ENCODE measurements around the gene F8A3.
"Not testable (repeated sequence)": the region's sequence is repeated elsewhere in the genome, so short reads cannot be mapped to it uniquely, and the experiment has no call there.

F8A3 gene

DNA sequence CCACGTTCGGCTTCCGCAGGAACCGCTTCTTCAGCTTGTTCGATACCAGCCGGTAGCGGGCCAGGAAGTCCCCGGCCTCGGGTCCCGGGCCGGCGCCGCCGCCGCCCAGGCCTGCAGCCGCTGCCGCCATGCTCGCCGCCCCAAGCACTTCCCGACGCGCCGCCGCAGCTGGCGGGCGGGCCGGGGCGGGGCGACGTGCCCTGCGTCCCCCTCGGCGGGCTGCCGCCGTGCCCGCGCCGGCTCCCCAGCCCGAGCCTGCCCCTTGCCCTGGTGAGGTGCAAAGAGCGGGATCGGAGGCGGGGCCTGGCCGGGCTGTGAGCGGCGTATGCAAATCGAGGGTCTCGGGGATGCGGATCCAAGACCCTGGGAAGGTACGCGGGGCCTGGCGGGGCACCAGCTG lies at the start of gene F8A3:
F8A3 (minus strand) TSS at position 150 of the 400 bp plus-strand sequence; CDS start at position 130, 20 bp downstream.
- not testable (repeated sequence) for DNase-seq

- DNase-seq: no peak
Measured at GRCh38 chrX:155505296-155505695, 46.9 kb upstream of the F8A3 start.

DNA sequence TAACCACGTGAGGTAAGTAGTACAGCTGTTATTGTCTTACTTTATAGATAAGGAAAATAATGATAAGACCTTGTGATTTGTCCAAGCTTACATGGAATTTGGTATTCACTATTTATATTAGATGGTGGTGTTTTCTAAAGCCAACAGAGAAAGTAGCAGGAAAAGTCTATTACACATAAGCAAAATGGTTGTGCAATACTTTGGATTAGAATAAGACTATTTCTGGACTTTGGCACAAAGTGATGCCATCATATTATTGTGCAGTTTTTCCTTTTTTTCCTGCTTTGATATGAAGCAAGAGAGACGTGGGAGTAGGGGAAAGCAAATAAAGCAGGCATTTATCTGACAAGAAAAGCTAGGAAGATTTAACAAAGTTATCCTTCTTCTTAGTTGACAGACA lies 36.7 kb upstream of the F8A3 start:
- DNase-seq: not testable (repeated sequence)

DNA sequence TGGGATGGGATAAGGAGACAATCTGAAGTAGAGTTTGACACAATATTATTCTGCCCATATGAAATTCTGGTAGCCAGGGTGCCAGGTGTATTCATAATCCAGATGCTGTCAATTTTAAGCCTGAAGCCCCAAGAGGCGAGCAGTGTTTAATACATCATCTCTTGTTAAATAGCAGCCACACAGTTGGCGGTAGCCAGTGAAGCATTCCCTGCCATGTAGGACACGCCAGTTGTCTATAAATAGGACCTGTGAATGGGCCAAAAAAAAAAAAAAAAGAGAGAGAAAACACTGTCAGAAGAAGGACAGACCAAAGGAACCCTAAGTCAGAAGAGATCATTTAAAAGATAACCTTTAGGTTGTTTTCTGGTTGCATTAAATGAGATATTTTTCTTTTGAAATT lies 33.0 kb upstream of the F8A3 start:
- not testable (repeated sequence) for DNase-seq

DNA sequence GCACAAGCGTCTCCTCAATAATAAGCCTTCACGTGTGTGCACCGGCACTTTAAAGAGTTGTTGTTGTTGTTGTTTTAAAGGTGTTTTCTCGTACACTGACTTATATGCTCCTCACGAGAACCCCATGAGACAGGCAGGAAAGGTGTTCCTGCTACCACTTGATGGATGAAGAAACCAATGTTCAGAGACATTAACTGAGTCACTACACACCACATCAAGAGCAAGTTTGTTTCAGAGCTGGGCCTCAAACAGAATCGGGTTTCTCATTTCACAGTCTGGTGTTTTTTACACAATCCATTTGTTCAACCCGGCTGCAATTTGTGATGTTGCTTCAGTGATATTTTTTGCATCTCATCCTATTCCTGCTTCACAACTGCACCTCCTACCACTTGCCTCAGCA lies 18.7 kb upstream of the F8A3 start:
- DNase-seq: not testable (repeated sequence)

- DNase-seq: not testable (repeated sequence)
Measured at GRCh38 chrX:155466269-155466938, 8.0 kb upstream of the F8A3 start.

GRCh38 chrX:155460501-155460900 lies 2.1 kb upstream of the F8A3 start:
- not testable (repeated sequence) for DNase-seq

DNA sequence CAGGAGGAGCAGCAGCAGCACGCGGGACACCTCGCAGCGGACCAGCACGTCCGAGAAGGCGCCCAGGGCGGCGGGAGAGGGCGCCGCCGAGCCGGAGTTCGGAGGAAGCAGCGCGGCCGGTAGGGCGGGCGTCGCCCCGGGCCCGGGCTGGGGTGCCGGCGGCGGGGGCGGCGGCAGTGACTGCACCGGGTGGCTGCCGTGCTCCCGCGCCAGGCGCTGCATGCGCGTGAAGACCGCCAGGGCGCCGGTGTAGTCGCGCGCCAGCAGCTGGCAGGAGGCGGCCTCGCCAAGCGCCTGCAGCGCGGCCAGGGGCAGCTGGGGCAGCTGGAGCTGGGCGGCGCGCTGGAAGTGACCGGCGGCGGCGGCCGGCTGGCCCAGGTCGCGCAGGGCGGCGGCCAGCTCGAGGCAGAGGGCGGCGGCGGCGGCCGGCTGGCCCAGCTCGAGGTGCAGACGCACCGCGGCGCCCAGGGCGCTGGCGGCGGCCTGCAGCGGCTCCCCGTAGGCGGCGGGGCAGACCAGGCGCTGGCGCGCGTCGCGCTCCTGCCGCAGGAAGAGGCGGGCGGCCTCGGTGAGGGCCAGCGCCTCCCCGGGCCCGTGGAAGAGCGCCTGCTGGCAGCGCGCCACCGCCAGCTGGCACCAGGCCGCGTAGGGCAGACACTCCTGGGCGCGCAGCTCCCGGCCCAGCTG lies 516 bp downstream of the F8A3 start:
- DNase-seq: not testable (repeated sequence)

DNA sequence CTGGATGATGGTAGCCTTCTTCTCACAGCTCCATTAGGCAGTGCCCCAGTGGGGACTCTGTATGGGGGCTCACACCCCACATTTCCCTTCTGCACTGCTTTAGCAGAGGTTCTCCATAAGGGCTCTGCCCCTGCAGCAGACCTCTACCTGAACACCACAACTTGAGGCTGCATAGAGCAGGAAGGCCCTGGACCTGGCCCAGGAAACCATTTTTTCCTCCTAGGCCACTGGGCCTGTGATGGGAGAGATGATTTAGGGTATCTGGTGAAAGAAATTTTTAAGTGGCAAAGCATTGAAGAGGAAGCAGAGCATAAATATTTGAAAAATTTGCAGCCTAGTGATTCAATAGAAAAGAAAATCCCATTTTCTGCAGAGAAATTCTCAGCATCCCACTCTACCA lies 17.3 kb downstream of the F8A3 start:
- DNase-seq: no peak

GRCh38 chrX:155435744-155436112 lies 22.7 kb downstream of the F8A3 start:
- no peak for DNase-seq

GRCh38 chrX:155434906-155435743 lies 23.3 kb downstream of the F8A3 start:
- DNase-seq: no peak

GRCh38 chrX:155417769-155418168 lies 40.7 kb downstream of the F8A3 start:
- DNase-seq: no peak

Data from COR-L47 (cell line).